MCF 10A (cell line): ENCODE results near the gene KCNMA1. TPM values are rescaled to one million over a fixed set of nuclear protein-coding genes. Genes with fewer than 3 reads are reported as not detected.

Experiments
- BruUV-seq: library from RNA; stranded (reverse); fragments of 400-500 nt; replicated peaks from 2 replicates; lab custom pipeline; 2021; lab: Mats Ljungman, UMichigan
- CTCF ChIA-PET: fragments of 300-600 bp; sonication (Branson Sonifier 250); formaldehyde crosslinking; extraction: SDS; loops from one replicate; lab custom pipeline; 2021; ENCODE audit warnings: antibody characterized with exemption, inconsistent platforms; lab: Yijun Ruan, JAX
- POLR2A ChIA-PET: fragments of 300-600, 350-650 bp; sonication (Branson Sonifier 250); formaldehyde crosslinking; extraction: SDS; loops from one replicate; lab custom pipeline; 2020; ENCODE audit warnings: antibody characterized with exemption, inconsistent platforms; lab: Yijun Ruan, JAX
- DNase-seq: peaks from one replicate; pipeline ENCODE4 v3.0.0-alpha.2; 2018; ENCODE audit not compliant: unreplicated experiment
- H3K27ac Mint-ChIP-seq: one replicate; pipeline ENCODE4 v1.8.0; 2022; ENCODE audit warnings: mild to moderate bottlenecking, low read depth, mixed read lengths; ENCODE audit not compliant: unreplicated experiment
- H3K27me3 Mint-ChIP-seq: one replicate; pipeline ENCODE4 v1.8.0; 2022; ENCODE audit warnings: mixed read lengths; ENCODE audit not compliant: insufficient read depth, unreplicated experiment
- H3K36me3 Mint-ChIP-seq: one replicate; pipeline ENCODE4 v1.8.0; 2022; ENCODE audit warnings: mild to moderate bottlenecking, moderate library complexity, mixed read lengths; ENCODE audit not compliant: insufficient read depth, unreplicated experiment
- H3K4me1 Mint-ChIP-seq: one replicate; pipeline ENCODE4 v1.8.0; 2022; ENCODE audit warnings: mixed read lengths; ENCODE audit not compliant: insufficient read depth, unreplicated experiment
- H3K4me3 Mint-ChIP-seq: one replicate; pipeline ENCODE4 v1.8.0; 2022; ENCODE audit warnings: mild to moderate bottlenecking, moderate library complexity, mixed read lengths; ENCODE audit not compliant: unreplicated experiment
- H3K9me3 Mint-ChIP-seq: one replicate; pipeline ENCODE4 v1.8.0; 2022; ENCODE audit warnings: mixed read lengths; ENCODE audit not compliant: unreplicated experiment
- intact Hi-C: fragments of 100-400 bp; cut with micrococcal nuclease; formaldehyde crosslinking; loops from 2 replicates; pipeline ENCODE4 v1.14.1; 2022
- total RNA-seq: library from RNA; stranded (reverse); gene quantifications from 2 replicates; pipeline ENCODE4 v1.2.3, GENCODE V29; 2022
- TF ChIP-seq, protein P1 (sequence below): fragments of 200-600 bp; IDR thresholded peaks from one replicate; pipeline ENCODE4 v1.8.0; 2022; ENCODE audit warnings: antibody characterized with exemption, mild to moderate bottlenecking; ENCODE audit not compliant: unreplicated experiment

Gene KCNMA1
- total RNA-seq, 1 experiment from 2014 or later: 7.5 TPM

DNA sequence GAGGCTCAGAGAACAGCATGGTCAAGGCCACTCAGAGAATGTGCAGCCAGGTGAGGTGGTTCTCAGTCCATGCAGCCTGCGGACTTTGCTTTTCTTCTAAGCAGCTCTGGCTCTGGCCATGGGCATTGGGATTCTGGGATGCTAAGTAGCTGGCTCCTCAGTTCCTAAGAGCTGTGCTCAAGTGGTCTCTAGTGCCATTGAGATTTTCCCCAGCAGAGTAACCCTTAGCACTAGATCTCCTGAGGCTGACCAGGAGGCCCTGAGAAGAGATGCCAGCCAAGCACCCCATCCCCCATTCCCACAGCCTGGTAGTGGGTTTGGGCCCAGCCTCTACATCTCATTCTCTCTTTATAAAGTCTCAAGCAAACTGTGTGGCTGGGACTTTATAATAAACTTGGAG is 77.1 kb downstream of the KCNMA1 start:
- TF ChIP-seq, protein P1, sequence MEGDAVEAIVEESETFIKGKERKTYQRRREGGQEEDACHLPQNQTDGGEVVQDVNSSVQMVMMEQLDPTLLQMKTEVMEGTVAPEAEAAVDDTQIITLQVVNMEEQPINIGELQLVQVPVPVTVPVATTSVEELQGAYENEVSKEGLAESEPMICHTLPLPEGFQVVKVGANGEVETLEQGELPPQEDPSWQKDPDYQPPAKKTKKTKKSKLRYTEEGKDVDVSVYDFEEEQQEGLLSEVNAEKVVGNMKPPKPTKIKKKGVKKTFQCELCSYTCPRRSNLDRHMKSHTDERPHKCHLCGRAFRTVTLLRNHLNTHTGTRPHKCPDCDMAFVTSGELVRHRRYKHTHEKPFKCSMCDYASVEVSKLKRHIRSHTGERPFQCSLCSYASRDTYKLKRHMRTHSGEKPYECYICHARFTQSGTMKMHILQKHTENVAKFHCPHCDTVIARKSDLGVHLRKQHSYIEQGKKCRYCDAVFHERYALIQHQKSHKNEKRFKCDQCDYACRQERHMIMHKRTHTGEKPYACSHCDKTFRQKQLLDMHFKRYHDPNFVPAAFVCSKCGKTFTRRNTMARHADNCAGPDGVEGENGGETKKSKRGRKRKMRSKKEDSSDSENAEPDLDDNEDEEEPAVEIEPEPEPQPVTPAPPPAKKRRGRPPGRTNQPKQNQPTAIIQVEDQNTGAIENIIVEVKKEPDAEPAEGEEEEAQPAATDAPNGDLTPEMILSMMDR: no peak
- intact Hi-C loops: no loop called here
- ChIA-PET POLR2A (interaction anchor here (0.7 kb wide), 1 partner anchor 19 kb away, joined by 3 read pairs; no protein-coding TSS in a partner anchor), CTCF (no interaction called here)
- peaks cover 7% of the 10 kb centered on the region for H3K4me1 Mint-ChIP-seq
- no TSS peak for BruUV-seq
- no peaks in the 10 kb centered on the region for H3K27me3 Mint-ChIP-seq
- no peaks in the 10 kb centered on the region for H3K9me3 Mint-ChIP-seq
- no peak for DNase-seq
- H3K27ac Mint-ChIP-seq: no peak overlapping the region
- no peaks in the 10 kb centered on the region for H3K36me3 Mint-ChIP-seq
- H3K4me3 Mint-ChIP-seq: no peak overlapping the region

DNA sequence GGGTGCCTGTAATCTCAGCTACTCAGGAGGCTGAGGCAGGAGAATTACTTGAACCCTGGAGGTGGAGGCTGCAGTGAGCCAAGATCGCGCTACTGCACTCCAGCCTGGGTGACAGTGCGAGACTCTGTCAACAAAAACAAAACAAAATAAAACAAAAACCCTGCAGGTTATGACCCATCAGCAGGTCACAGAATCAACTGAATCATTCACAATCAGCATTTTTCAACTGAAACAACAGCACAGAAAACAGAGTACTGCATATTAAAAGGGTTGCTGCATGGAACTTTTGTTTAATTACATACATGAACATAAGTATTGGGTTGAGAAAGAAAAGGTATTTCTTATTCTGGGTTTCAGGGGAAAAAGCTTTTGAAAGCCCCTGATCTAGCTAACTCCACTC is 77.6 kb downstream of the KCNMA1 start:
- DNase-seq: no peak
- POLR2A ChIA-PET: interaction anchor here (0.5 to 0.7 kb wide), 2 partner anchors 20 to 216 kb away, joined by 3 read pairs; no protein-coding TSS in a partner anchor
- no peak overlapping the region for H3K27ac Mint-ChIP-seq
- intact Hi-C loops: no loop called here
- TF ChIP-seq, protein P1: no peak
- H3K9me3 Mint-ChIP-seq: no peaks in the 10 kb centered on the region
- peaks cover 7% of the 10 kb centered on the region for H3K4me1 Mint-ChIP-seq
- BruUV-seq: no TSS peak
- CTCF ChIA-PET: no interaction called here
- no peaks in the 10 kb centered on the region for H3K36me3 Mint-ChIP-seq
- no peak overlapping the region for H3K4me3 Mint-ChIP-seq
- no peaks in the 10 kb centered on the region for H3K27me3 Mint-ChIP-seq

DNA sequence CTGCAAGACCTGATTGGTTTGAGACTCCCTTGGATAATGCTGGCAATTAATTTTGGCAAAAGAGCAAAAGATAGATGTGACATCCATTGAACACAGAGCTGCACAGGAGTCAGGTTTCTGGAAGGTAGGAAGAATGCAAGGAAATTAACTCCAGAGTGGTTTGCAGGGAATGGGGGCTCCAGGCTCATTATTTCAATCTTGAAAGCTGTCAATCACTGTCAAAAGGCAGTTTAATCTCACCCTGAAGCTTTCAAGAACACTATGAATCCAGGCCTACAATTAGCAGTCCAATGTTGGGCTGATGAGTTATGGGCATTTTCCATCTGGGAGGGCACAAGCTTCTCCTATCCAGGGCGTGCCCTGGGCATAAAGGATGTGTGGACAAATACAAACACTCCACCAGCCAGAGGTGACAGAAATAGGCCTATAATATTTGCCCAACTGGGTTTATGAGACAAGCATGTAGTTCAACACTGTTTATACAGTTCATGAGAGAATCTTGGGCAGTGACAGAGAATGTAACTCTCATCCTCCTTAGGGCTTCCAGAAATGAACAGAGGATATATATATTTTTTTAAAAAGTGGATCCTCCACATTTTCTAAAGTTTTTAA is 80.5 kb downstream of the KCNMA1 start:
- no peaks in the 10 kb centered on the region for H3K27me3 Mint-ChIP-seq
- peaks cover 6% of the 10 kb centered on the region for H3K4me1 Mint-ChIP-seq
- no peak overlapping the region for H3K4me3 Mint-ChIP-seq
- no peaks in the 10 kb centered on the region for H3K36me3 Mint-ChIP-seq
- TF ChIP-seq, protein P1: no peak
- H3K9me3 Mint-ChIP-seq: no peaks in the 10 kb centered on the region
- ChIA-PET POLR2A (no interaction called here), CTCF (interaction anchor here (0.7 kb wide), 1 partner anchor 11 kb away, joined by 3 read pairs; no protein-coding TSS in a partner anchor)
- no peak overlapping the region for H3K27ac Mint-ChIP-seq
- intact Hi-C loops: no loop called here
- no peak for DNase-seq
- no TSS peak for BruUV-seq

DNA sequence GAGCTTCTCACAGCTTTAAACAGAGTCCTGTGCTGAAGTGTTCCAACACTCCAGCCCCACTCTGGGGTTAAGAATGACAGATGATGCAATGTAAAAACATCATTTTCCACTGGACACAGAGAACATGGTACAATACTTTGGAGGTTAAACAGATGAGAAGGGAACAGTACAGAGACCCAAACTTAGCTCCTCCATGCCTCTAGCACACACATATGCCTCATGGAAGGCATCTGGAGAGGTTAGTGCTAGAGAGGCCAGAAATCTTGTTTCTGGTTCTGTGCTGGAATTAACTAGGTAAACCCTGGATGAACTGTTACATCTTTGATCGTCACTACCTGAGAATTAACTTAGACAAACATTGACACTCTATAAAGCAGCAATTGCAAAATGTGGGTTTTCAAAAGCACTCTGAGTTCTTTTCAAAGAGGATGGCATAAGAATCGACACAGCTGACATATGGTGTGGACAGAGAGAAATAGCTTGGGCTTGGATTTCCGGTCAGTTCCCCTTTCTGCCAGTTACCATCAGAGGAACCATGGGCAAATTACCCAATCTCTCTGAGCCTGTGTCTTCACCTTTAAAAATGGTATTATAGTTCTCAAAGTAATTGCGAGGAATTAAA is 81.9 kb downstream of the KCNMA1 start:
- Mint-ChIP-seq H3K4me1 (peaks cover 6% of the 10 kb centered on the region), H3K27ac (no peak overlapping the region), H3K9me3 (no peaks in the 10 kb centered on the region), H3K4me3 (no peak overlapping the region), H3K36me3 (no peaks in the 10 kb centered on the region), H3K27me3 (no peaks in the 10 kb centered on the region)
- no TSS peak for BruUV-seq
- DNase-seq: no peak
- TF ChIP-seq, protein P1: no peak
- CTCF ChIA-PET: interaction anchor here (0.6 kb wide), 1 partner anchor 583 kb away, joined by 3 read pairs; no protein-coding TSS in a partner anchor
- POLR2A ChIA-PET: interaction anchor here (0.5 to 0.6 kb wide), 2 partner anchors 25 to 212 kb away, joined by 3 read pairs; no protein-coding TSS in a partner anchor
- intact Hi-C loops: no loop called here
